ENCODE data around the gene OR9A2.
A peak's percentile ranks its signal among the peaks of the same experiment; 100 is the strongest.
"Not testable (repeated sequence)": the region's sequence is repeated elsewhere in the genome, so short reads cannot be mapped to it uniquely, and the experiment has no call there.

The OR9A2 gene

DNA sequence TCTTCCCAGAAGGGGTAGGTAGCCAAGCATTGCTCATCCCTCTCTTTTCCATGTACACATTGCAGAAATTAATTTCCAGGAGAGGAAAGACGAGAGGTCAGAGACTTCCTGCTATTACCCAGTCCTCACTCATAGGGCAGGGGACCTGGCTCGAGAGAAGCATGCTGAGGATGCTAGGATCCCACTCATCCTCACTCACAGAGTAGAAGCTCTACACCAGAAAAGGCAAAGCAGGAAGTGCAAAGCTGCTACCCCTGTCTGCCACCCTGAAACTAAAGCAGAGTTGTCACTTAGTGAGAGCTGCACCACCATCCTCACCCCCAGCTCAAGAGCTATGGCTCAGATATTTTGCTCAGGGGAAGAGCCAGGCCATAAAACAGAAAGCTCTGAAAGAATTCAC, 9.9 kb downstream of the OR9A2 start:
- DNase-seq = no peak

DNA sequence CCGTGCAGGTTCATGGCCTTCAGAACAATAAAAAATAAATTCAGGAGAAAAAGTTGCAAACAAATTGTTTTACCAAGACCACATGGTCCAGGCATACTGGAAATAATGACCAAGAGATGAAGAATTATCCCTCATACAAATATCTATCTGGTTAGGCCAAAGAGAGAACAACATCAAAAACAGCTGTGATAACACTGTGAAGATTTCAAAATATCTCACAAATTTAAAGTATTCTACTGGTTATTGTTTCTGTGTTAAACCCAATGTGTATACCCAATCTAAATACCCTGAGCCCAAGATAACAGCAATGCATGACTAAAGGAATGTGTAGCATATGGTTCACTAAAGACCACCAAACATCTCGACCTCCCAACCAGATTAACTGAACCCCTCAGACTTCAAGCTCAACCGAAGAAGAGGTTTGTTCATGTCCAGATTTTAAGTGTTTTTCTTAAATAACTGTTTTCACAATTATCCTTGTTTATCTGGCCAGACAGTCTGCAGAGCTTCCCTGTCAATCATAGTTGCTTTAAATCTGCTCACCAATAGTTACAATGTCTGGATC, 10.9 kb downstream of the OR9A2 start:
- DNase-seq = no peak

GRCh38 chr7:143015084-143015483, 11.8 kb downstream of the OR9A2 start:
- no peak for DNase-seq

DNA sequence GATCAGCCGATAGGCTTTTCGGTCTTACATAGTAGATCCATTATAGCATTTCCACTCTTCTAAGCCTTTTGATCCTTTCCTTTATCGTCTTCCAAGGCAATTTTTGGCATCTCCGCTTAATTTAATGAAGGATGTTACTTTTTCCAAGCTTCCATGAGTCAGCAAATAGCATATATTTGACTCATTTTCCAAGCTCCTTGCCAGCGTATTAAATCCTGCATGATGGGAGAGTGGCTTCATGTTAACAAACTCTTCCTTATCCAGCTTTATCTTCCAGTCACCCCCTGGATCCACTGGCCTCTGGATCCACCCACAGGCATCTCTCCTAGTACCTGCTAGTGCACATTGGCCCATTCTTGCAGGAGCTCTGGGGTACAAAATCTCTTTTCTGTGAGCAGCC, 13.0 kb downstream of the OR9A2 start:
- DNase-seq = no peak

- no peak for DNase-seq
These were observed 13.5 kb downstream of the OR9A2 start for GRCh38 chr7:143013473-143013872.

DNA sequence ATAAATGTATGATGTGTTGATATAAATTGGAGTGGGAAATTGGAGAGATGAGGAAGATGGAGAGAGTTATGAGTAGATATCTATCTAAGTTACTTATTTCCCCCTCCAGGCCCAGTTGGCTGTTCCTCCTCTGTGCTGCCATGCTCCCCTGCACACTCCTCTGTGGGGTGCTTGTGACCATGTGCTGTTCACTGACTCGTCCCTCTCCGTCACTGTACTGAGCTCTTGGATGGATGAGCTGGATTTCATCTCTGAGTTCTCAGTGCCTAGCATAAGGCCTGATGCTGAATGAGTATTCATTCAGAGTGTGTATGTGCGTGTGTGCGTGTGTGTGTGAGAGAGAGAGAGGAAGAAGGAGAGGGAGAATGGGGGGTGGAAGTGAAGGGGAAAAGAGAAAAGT, 14.5 kb downstream of the OR9A2 start:
- no peak for DNase-seq

DNA sequence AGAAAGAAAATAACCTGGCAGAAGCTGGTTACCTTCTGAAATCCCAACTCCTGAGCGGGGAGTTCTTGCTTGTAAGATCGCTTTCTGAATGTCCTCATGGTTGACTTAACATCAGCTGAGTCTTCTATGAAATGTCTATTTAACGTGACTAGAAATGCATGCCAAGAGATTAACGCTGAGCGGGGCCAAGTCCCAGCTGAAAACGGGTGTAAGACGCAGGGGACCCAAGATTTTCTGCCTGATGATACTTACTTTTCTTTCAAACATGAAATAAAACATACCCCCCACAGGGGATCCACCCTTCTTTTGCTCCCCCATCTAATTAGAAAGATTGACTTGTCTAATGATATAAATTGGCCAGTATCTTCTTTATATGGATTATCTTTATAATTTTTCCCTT, 14.9 kb downstream of the OR9A2 start:
- DNase-seq = no peak

GRCh38 chr7:143008007-143008901, 18.7 kb downstream of the OR9A2 start:
- DNase-seq = peak; percentile 28

- no peak for DNase-seq
These were observed 21.2 kb downstream of the OR9A2 start for GRCh38 chr7:143005632-143006260.

- DNase-seq = peak; percentile 7
These were observed 23.4 kb downstream of the OR9A2 start for GRCh38 chr7:143003393-143004051.

DNA sequence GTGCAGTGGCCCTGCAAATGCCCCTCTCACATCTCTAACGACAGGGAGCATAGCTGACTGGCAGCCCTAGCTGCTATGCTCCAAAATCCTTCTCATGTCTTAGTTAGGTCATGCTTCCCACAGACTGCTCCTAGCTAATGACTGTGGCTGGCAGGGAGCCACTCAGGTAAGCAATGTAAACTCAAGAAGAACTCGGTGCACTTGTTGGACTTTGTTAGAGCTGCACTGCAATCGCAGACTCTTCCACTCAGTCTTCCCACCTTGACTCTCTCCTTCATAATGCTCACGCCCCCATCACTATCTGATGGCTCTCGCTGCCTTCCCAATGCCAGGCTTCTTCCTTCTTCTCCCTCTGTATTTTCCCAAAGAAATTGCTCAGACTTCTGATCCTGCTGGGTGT, 24.0 kb downstream of the OR9A2 start:
- no peak for DNase-seq

GRCh38 chr7:143002106-143002505, 24.8 kb downstream of the OR9A2 start:
- no peak for DNase-seq

GRCh38 chr7:143000648-143001047, 26.3 kb downstream of the OR9A2 start:
- DNase-seq = no peak

DNA sequence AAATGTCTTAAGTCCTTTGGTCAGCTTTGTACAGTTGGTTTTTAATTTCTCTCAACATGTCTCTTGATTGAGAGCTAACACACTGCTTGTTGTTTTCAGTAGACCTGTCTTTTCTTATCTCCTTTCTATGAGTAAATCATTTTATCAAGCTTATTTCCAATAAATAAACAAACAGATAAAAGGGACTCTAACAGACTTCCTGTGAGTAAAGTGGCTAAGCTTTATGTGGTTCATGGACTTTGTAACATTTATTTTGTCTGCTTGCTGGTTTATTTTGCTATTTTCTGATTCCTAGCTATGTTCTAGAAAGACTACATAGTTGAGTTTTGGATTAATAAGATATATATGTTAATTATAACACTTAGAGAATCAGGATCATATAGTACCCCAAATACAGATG, 27.1 kb downstream of the OR9A2 start:
- no peak for DNase-seq

DNA sequence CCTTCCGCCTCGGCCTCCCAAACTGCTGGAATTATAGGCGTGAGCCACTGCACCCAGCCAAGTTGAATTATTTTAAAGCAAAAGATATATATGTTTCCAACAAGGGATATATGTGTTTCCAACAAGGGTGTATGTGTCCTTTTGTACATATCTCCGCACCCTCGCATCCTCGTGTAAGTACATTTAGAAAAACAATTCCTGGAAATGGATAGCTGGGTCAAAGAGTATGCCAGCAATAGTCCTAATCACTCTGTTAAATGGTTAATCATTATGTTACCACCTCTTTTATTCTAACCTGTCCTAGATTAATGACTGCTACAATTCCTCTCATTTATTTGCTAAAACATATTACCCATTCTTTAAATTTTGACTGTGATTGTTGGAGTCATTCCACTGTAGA, 28.0 kb downstream of the OR9A2 start:
- DNase-seq = no peak

DNA sequence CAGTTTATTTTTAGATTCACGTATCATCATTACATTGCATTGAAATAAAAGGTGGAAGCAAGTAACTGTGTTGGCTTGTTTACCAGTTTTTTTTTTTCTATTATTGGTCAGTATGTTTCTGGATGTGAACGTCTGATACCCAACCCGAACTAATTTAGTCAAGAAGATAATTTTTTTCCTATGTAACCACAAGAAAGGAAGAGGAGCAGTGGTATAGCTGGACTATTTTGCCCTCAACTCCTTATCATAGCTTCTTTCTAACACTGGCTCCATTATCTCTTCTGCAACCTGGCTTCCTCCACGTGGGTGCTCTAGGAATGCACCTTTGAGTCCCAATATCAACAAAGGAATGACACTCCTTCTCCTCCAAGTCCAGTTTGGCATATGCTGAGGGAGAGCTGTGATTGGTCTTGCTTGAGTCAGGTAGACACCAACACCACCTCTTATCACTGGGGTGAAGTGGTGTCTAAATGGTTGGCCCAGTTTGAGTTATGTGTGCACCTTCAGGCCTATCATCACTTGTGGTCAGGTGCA, 29.4 kb downstream of the OR9A2 start:
- DNase-seq = no peak

- DNase-seq = no peak
These were observed 34.5 kb downstream of the OR9A2 start for GRCh38 chr7:142992427-142992826.

DNA sequence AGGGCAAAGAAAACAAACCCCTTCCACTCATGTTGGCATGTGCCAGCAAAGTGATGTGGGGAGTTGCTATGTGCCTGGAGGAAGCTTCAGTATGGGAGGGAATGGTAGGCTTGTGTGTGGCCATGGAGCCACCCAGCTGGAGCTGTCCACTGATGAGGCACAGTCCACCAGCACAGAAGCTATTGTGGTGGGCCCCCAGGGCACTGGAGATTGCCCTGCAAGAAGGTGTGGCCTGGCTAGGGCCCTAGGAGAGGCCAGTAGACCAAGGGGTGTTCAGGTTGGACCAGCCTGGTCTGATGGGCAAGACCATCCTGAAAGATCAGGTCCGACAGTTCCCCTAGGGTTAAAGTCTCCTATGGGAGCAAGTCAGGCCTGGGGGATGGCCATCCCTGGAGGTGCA, 42.6 kb downstream of the OR9A2 start:
- DNase-seq = no peak

DNA sequence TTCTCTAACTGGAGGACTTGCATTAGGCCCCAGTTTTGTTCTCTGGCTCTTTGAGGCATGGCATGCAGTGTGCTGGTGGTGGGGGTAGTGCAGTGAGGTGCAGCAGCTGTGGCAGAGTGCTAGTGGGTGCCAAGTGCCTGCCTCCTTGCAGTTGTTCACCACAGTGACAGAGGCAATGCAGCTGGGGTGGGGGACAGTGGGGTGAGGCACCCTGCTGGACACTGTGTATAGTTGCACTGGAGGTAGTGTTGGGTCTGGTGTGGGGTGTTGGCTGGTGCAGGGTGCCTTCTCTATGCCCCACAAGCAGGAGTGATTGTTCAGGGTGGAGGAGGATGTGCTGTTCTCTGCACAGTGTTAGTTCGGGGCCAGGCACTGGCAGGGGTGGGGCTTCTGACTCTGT, 43.1 kb downstream of the OR9A2 start:
- DNase-seq = no peak

DNA sequence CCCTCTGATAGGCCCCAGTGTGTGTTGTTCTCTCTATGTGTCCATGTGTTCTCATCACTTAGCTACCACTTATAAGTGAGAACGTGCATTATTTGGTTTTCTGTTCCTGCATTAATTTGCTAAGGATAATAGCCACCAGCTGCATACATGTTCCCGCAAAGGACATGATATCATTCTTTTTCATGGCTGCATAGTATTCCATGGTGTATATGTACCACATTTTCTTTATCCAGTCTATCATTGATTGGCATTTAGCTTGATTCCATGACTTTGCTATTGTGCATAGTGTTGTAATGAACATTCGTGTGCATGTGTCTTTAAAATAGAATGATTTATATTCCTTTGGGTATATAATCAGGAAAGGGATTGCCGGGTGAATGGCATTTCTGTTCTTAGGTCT, 48.5 kb downstream of the OR9A2 start:
- DNase-seq = not testable (repeated sequence)

Measured in NCI-H146 (cell line).